GM10266 (cell line): ENCODE measurements around the gene A4GALT.

ENCODE experiments used
- DNase-seq: peaks from one replicate; pipeline ENCODE4 v3.0.0; 2012; ENCODE audit errors: extremely low spot score
- TF ChIP-seq, protein P1 (sequence below): IDR thresholded peaks from 2 replicates; pipeline ENCODE4 v1.5.1; 2012; ENCODE audit warnings: mild to moderate bottlenecking, low read depth; ENCODE audit not compliant: control insufficient read depth, insufficient read depth; ENCODE audit errors: missing control alignments

Gene A4GALT, protein sequence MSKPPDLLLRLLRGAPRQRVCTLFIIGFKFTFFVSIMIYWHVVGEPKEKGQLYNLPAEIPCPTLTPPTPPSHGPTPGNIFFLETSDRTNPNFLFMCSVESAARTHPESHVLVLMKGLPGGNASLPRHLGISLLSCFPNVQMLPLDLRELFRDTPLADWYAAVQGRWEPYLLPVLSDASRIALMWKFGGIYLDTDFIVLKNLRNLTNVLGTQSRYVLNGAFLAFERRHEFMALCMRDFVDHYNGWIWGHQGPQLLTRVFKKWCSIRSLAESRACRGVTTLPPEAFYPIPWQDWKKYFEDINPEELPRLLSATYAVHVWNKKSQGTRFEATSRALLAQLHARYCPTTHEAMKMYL

DNA sequence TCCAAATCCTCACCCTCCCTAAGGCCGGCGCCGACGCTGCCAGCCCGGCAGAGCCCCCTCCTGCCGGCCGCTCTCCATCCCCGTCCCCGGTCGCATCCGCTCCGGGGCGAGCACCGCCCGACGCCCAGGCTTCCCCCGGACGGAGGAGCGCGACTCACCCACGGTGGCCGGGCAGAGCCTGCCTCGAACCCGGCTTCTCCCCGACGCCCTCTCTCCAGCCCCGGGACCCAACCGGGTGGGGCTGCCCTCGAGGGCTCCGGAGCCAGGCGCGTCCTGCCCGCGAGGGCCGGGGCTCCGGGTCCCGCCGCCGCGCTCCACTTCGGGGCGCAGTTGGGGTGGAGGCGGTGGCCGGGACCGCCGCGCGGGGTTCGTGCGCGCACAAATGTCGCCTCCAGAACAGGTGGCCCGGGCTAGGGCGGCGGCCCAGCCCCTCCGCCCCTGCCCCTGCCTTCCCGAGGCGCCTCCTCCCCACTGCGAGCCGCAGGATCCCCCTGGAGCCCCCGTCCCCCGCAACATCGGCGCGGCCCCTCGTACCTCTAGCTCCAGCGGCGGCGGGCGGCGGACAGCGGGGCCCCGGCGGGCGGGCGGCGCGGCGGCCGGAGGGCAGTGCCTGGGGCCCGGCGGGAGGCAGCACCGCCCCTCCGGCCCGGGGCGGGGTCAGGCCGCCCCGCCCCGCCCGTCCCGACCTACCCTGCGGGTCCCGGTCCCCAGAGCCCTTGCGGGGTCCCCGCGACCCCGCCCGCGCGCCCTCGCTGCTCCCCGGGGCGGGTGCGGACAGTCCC lies at the start of gene A4GALT:
Gene A4GALT (minus strand): TSS at position 608 of the 782 bp plus-strand sequence. CDS start 26,919 bp downstream, outside the sequence.
- DNase-seq: peak; percentile 76
- TF ChIP-seq, protein P1, sequence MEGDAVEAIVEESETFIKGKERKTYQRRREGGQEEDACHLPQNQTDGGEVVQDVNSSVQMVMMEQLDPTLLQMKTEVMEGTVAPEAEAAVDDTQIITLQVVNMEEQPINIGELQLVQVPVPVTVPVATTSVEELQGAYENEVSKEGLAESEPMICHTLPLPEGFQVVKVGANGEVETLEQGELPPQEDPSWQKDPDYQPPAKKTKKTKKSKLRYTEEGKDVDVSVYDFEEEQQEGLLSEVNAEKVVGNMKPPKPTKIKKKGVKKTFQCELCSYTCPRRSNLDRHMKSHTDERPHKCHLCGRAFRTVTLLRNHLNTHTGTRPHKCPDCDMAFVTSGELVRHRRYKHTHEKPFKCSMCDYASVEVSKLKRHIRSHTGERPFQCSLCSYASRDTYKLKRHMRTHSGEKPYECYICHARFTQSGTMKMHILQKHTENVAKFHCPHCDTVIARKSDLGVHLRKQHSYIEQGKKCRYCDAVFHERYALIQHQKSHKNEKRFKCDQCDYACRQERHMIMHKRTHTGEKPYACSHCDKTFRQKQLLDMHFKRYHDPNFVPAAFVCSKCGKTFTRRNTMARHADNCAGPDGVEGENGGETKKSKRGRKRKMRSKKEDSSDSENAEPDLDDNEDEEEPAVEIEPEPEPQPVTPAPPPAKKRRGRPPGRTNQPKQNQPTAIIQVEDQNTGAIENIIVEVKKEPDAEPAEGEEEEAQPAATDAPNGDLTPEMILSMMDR: no peak

DNA sequence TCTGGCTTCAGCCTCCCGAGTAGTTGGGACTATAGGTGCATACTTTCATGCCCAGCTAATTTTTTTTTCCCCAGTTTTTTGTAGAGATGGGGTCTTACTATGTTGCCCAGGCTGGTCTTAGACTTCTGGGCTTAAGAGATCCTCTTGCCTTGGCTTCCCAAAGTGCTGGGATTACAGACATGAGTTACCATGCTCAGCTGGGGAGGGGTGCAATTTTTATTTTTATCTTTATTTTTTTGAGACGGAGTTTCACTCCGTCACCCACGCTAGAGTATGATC lies 49.7 kb upstream of the A4GALT start:
- TF ChIP-seq, protein P1: no peak

DNA sequence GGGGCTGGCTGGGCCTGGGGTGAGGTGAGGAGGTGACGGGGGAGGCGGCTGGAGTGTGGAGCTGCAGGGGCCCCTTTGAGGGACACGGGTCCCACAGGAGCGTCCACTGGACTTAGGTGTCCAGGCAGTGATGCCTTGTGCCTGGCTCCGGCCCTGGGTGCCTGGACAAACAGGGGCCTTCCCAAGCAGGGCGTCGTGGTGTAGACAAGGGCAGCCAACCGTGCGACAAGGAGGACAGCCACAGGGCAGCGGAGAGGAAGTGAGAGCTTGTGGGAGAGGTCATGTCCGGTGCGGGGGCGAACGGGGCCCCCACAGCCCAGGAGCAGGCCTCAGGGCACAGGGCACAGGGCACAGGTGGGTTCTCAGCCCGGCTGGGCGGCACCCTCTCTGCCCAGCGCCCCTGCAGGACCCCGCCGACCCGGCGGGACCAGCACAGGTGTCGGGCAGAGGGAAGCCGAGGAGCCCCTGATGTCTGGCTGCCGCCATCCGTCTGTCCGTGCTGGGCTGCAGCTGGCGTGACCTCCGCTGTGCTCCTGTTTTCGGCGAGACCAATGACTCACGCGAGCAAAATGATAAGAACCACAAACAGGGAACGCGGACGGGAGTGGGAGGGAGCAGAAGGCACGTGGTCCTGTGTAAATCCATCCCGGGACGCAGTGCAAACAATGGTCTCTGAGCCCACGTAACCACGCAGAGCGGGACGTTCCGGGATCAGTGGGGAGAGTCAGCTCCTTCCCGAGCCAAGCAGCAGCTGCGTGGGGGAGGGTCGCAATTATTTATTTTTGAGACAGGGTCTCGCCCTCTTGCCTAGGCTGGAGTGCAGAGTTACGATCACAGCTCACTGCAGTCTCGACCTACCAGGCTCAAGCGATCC lies 49.1 kb upstream of the A4GALT start:
- DNase-seq: peak; percentile 83
- TF ChIP-seq, protein P1: no peak

More for the DNA sequence above, 49.7 kb upstream of the A4GALT start:
- DNase-seq: no peak

DNA sequence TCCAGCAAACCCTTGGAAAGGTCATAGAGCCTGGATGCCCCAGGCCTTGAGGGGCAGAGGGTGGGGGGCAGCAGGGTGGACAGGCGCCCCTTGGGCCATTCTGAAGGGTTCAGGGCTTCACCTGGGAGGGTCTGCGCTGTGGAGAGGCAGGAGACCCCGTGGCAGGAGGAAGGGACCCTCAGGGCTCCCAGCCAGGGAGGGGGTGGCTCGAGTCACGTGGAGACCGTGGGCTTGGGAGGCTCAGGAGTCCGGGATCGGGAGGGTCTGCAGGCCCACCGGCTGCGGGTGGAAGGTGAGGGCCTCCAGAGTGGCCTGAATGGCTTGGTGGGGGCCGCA lies 48.5 kb upstream of the A4GALT start:
- no peak for DNase-seq
- TF ChIP-seq, protein P1: no peak

DNA sequence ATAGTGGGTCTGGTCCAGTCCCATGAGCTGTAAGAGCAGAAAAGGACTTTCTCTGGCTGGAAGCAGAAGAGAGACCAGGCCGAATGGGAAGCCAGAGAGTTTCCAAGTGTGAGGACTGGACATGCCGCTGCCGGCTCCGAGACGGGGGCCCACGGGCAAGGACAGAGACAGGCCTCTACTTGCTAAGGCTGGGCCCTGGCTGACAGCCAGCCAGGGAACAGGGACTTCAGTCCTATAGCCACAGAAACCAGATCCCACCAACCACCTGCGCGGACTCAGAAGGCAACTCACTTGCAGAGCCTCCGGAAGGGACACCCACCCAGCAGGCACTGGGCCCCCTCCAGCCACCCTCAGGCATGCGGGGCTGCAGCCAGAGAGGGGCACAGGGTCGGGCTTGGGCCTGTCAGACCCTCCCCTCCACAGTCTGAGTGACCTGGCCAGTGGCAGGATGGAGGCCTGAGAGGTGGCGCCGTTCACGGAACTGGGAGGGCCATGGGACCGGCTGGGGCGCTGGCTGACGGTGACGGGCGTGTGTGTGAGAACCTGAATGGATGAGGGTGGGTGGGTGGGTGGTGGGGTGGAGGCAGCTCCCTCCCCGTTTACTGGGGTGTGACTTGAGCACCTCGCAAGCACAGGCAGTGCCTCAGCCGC lies 47.8 kb upstream of the A4GALT start:
- TF ChIP-seq, protein P1: no peak
- no peak for DNase-seq

DNA sequence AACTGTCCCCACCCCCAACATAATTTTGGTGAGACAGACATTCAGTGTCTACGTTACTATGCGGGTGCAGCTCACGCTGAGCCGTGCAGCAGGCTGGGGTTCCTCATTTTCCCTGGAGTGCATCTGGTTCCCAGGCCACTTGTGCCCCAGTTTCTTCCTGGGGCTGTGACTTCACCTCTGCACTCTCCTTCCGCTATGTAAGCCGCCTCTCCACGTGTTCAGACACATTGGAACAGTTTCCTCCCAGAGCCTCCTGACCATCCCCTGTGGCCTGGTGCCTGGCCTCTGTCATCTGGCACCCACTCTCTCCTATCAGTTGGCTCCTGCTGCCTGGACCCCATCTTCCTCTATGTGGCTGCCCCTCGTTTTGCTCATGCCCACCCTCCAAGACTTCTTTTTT lies 46.2 kb upstream of the A4GALT start:
- DNase-seq: no peak
- TF ChIP-seq, protein P1: no peak
